Measurements from ENCODE around the gene PRRC1. TPM values are rescaled to one million over a fixed set of nuclear protein-coding genes. Genes with fewer than 3 reads are reported as not detected.

PRRC1 gene
- total and polyA plus RNA-seq, 2 experiments from 2014 or later: 64.7 to 70.7 TPM

- TF ChIP-seq POLR2AphosphoS5 (IDR thresholded peaks at IDR 0.05; ENCODE audit: low read depth) (no peak), CREB1 (CRISPR knock-in tag; IDR thresholded peaks at IDR 0.05; ENCODE audit: low read depth) (no peak), ZNF462 (CRISPR knock-in tag; IDR thresholded peaks at IDR 0.05) (no peak)
- TF ChIP-seq, protein P1, sequence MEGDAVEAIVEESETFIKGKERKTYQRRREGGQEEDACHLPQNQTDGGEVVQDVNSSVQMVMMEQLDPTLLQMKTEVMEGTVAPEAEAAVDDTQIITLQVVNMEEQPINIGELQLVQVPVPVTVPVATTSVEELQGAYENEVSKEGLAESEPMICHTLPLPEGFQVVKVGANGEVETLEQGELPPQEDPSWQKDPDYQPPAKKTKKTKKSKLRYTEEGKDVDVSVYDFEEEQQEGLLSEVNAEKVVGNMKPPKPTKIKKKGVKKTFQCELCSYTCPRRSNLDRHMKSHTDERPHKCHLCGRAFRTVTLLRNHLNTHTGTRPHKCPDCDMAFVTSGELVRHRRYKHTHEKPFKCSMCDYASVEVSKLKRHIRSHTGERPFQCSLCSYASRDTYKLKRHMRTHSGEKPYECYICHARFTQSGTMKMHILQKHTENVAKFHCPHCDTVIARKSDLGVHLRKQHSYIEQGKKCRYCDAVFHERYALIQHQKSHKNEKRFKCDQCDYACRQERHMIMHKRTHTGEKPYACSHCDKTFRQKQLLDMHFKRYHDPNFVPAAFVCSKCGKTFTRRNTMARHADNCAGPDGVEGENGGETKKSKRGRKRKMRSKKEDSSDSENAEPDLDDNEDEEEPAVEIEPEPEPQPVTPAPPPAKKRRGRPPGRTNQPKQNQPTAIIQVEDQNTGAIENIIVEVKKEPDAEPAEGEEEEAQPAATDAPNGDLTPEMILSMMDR (conservative IDR thresholded peaks at IDR 0.05; ENCODE audit: low read depth in 2 of 2): no peak
These were observed 7.7 kb downstream of the PRRC1 start (continued) for GRCh38 chr5:127525181-127525580.

DNA sequence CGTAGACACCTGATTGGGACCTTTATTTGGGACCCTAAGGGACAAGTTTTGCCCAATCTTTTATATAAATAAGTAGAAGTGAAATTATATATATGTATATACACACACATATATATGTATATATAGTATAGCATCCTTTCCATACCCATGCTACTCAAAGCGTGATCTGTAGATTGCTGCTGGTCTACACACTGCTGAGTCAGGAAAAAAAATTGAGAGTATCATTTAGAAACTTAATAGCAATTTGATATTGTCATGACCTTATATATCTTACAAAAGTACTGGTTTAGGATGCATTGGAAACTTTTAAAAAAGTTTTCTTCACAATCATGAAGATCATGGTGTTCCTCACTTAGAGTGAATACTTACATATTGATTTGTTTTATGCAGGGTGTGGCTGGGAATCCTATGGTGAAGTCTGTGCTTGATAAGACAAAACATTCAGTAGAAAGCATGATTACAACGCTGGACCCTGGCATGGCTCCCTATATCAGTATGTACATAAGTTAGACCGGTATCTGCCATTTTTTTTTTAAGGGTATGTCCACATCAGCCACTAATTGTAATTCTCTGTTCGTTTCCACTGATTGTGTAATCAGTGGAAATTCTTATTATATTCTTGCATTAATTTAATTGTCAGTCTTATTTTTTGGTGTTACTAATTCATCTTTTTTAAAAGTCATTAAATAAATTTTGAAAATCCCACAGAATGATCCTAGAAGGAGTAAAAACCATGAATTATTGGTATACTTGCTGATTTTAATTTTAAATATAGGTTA, 12.7 kb downstream of the PRRC1 start:
- Histone ChIP-seq H3K36me3 (ENCODE audit: insufficient read depth) (peaks cover 75% of the 10 kb centered on the region), H4K20me1 (replicated peaks; ENCODE audit: insufficient read depth) (peaks cover 32% of the 10 kb centered on the region), H2AFZ (no peak overlapping the region), H3F3A (replicated peaks; ENCODE audit: low read depth) (no peaks in the 10 kb centered on the region), H3K4me2 (no peak overlapping the region), H3K4me1 (ENCODE audit: insufficient read depth) (no peaks in the 10 kb centered on the region), H3K4me3 (no peak overlapping the region), H3K79me2 (replicated peaks; ENCODE audit: insufficient read depth) (peaks cover 25% of the 10 kb centered on the region), H3K27me3 (ENCODE audit: insufficient read depth) (no peaks in the 10 kb centered on the region), H3K9me2 (ENCODE audit: insufficient read depth) (no peaks in the 10 kb centered on the region), H3K27ac (ENCODE audit: low read depth) (no peak overlapping the region)
- H3K36me3 Mint-ChIP-seq (ENCODE audit: low read depth): peaks cover 71% of the 10 kb centered on the region
- no peak for DNase-seq (ENCODE audit: low spot score)
- TF ChIP-seq POLR2AphosphoS5 (IDR thresholded peaks at IDR 0.05; ENCODE audit: low read depth): no peak
- TF ChIP-seq ZNF331 (CRISPR knock-in tag; IDR thresholded peaks at IDR 0.05; ENCODE audit: low read depth): no peak
- H3K27me3 Mint-ChIP-seq (ENCODE audit: insufficient read depth, low read depth, poor library complexity): no peaks in the 10 kb centered on the region
- no peak for ATAC-seq
- H3K4me3 Mint-ChIP-seq: no peak overlapping the region
- H3K9me3 Mint-ChIP-seq: no peaks in the 10 kb centered on the region
- no peak overlapping the region for H3K27ac Mint-ChIP-seq
- H3K4me1 Mint-ChIP-seq: no peaks in the 10 kb centered on the region
